ENCODE measurements around the gene ADAM12. TPM values are rescaled to one million over a fixed set of nuclear protein-coding genes. Genes with fewer than 3 reads are reported as not detected.

Gene ADAM12
- total and polyA plus RNA-seq, 2 donors (not counting 3 experiments of a cell fraction or from before 2014, with no cell fraction given) = 0.22 to 0.33 TPM

- no peak overlapping the region for H2AFZ ChIP-seq (ENCODE audit: low read depth, low read length)
- no peaks in the 10 kb centered on the region for H3K4me1 ChIP-seq (ENCODE audit: control insufficient read depth, extremely low read depth, insufficient read depth, low read length)
- intact Hi-C loops (cut with micrococcal nuclease) = no loop called here
- ChIA-PET POLR2A (no interaction called here), CTCF (no interaction called here)
- no peak overlapping the region for H3K9ac ChIP-seq (replicated peaks; ENCODE audit: extremely low read depth, insufficient read depth, low read length)
- dilution Hi-C loops (cut with MboI; ENCODE audit: extremely low pct_ligation_motif_present, low sequenced_read_pairs) = no loop called here
- no peaks in the 10 kb centered on the region for H3K36me3 ChIP-seq (ENCODE audit: control insufficient read depth in 2 of 2, extremely low read depth in 1 of 2, insufficient read depth in 2 of 2, low read length in 2 of 2)
- H3K27ac ChIP-seq (ENCODE audit: insufficient read depth, low read depth, low read length) = no peak overlapping the region
- no peak overlapping the region for H3K4me3 ChIP-seq (replicated peaks in 1 of 3; ENCODE audit: insufficient read depth in 1 of 3, low read depth in 1 of 3, low read length in 3 of 3)
- DNase-seq (ENCODE audit: low read depth, low spot score) (no peak), FAIRE-seq (no peak)
- BruUV-seq (replicated peaks) = no TSS peak
- TF ChIP-seq FOS (IDR thresholded peaks at IDR 0.05; ENCODE audit: borderline replicate concordance, insufficient read depth, low read length) = no peak
- no peak for TF ChIP-seq CTCF (IDR thresholded peaks at IDR 0.05; ENCODE audit: extremely low read depth in 1 of 2, insufficient read depth in 1 of 2, low read depth in 1 of 2, low read length in 2 of 2)
- TF ChIP-seq MAX (IDR thresholded peaks at IDR 0.05; ENCODE audit: insufficient read depth, insufficient read length) = no peak
- no peak for TF ChIP-seq JUN (IDR thresholded peaks at IDR 0.05; ENCODE audit: borderline replicate concordance, insufficient read depth, insufficient read length, low read depth)
- TF ChIP-seq POLR2A (IDR thresholded peaks at IDR 0.05; ENCODE audit: low read depth, low read length) = no peak
- no peak for TF ChIP-seq POLR2AphosphoS5 (IDR thresholded peaks at IDR 0.05; ENCODE audit: insufficient read depth, low read depth, low read length)
- no peak for TF ChIP-seq GATA2 (IDR thresholded peaks at IDR 0.05; ENCODE audit: insufficient read depth, insufficient read length, low read depth, low read length)
- TF ChIP-seq EZH2 (IDR thresholded peaks at IDR 0.05; ENCODE audit: borderline replicate concordance, low read depth, low read length, severe bottlenecking) = no peak
- TF ChIP-seq MYC (IDR thresholded peaks at IDR 0.05; ENCODE audit: low read depth, low read length) = no peak
- no peaks in the 10 kb centered on the region for H3K27me3 ChIP-seq (ENCODE audit: control insufficient read depth in 2 of 2, insufficient read depth in 2 of 2, low read length in 2 of 2)
- H3K4me2 ChIP-seq (ENCODE audit: insufficient read depth, low read length) = no peak overlapping the region
- no peaks in the 10 kb centered on the region for H3K9me3 ChIP-seq (replicated peaks; ENCODE audit: control insufficient read depth, insufficient read depth, low read length)
- H4K20me1 ChIP-seq (replicated peaks; ENCODE audit: control insufficient read depth, extremely low read depth, insufficient read depth, low read length) = no peaks in the 10 kb centered on the region
- H3K79me2 ChIP-seq (ENCODE audit: control insufficient read depth, insufficient read depth, low read length) = no peaks in the 10 kb centered on the region
- no peaks in the 10 kb centered on the region for H3K9me1 ChIP-seq (replicated peaks; ENCODE audit: control insufficient read depth, extremely low read depth, insufficient read depth, low read length)
Measured at GRCh38 chr10:126369125-126369710, 19.1 kb downstream of the ADAM12 start.
